Measurements from ENCODE around the gene UGT1A3.

The UGT1A3 gene

DNA sequence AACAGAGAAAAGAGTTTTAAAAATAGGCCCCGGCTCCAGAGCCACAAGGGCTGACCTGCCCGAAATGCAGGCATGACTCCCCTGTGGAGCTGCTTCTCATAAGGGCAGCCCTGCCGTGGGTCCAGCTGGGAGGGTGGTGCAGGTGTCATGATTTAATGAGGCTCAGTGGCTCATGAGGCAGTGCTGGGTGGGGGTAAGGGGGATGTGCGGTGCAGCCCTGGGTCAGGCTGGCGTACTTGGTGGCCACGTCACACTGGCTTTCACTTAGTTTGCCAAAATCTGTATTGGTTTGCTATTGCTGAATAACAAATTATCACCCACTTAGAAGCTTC is 91.9 kb downstream of the UGT1A3 start:
- no peak for TF ChIP-seq JUND (IDR thresholded peaks at IDR 0.05; ENCODE audit: low read depth)
- in situ Hi-C loops (cut with HindIII; ENCODE audit: low pct_unique_long_range_greater_than_20kb, low sequenced_read_pairs) = no loop called here

DNA sequence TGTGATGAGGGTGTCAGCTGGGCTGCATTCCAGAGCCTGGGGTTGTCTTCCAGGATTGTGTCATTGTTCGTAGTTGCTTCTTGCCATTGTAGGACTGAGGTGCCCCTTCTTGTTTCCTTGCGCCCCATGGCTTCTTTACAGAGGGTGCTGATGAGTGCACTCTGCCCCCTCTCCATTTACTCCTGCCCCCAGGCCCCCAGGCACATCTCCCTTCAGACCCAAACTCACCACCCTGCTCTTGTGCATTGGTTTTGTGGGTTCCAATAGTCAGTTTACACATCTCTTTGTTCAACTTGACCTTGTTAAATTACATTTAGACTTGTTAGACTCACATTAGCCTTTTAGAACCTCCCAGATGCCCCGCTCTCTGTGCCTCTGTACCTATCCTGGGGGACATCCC is 92.4 kb downstream of the UGT1A3 start:
- TF ChIP-seq JUND (IDR thresholded peaks at IDR 0.05; ENCODE audit: low read depth) = no peak
- no peak for DNase-seq (ENCODE audit: low read depth in 1 of 2, low spot score in 1 of 2)
- in situ Hi-C loops (cut with HindIII; ENCODE audit: low pct_unique_long_range_greater_than_20kb, low sequenced_read_pairs) = no loop called here

More for the DNA sequence above, 91.9 kb downstream of the UGT1A3 start:
- no peak for DNase-seq (ENCODE audit: low read depth in 1 of 2, low spot score in 1 of 2)

DNA sequence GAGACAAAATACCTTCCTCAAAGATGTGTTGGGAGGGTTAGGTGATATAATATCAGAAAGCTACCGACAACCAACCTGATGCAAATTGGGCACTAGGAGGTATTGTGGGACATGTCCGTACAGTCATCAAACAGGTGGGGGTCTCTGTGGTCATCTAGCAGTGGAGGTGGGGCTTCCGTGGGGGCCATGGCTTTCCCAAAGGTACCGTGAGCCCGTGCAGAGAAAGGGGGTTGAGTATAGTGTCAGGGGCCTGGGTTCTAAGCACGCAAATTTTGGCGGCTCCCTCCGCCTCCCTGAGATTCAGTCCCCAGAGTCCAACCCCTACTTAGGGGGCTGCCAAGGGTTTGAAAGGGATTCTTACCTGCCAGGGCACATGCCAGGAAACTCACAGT is 92.9 kb downstream of the UGT1A3 start:
- DNase-seq (ENCODE audit: low read depth in 1 of 2, low spot score in 1 of 2) = no peak
- TF ChIP-seq JUND (IDR thresholded peaks at IDR 0.05; ENCODE audit: low read depth) = no peak
- in situ Hi-C loops (cut with HindIII; ENCODE audit: low pct_unique_long_range_greater_than_20kb, low sequenced_read_pairs) = no loop called here

DNA sequence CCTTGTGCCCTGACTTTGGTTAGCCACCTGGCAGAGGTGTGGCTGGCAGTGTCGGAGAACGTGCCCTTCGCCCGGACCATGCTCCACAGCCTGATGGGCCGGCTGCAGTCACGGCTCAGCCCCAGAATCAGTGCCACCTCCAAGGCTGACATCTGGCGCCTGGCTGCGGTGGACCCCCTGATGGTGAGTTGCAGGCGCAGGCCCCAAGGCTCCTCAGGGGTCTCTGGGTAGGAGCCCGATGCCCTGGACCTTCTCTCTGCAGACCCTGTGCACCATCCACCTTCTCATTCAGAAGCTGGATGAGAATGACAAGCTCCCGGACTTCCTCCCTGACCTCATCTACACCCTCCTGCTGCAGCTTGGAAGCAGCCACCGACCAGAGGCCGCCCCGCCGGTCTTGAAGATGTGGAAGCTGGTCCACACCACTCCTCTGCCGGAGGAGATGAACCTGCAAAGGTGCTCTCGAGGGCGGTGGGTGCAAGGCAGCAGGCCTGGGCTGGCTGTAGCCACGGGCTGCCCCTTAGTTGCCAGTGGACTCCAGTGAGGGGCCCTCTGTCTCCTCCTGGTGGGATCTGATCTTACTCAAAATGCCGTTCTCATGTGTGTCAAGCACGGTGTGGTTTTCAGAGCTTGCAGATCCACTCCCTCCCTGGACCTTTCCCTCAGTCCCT is 93.4 kb downstream of the UGT1A3 start:
- in situ Hi-C loops (cut with HindIII; ENCODE audit: low pct_unique_long_range_greater_than_20kb, low sequenced_read_pairs) = no loop called here
- TF ChIP-seq JUND (IDR thresholded peaks at IDR 0.05; ENCODE audit: low read depth) = no peak
- no peak for DNase-seq (ENCODE audit: low read depth in 1 of 2, low spot score in 1 of 2)
